Bronchial epithelial cell (primary cell): ENCODE data around the gene MYL9. TPM values are rescaled to one million over a fixed set of nuclear protein-coding genes. Genes with fewer than 3 reads are reported as not detected.

Source experiments
- DNase-seq: peaks from one replicate; pipeline ENCODE4 v3.0.0-alpha.2; 2010; ENCODE audit warnings: low read depth
- FAIRE-seq: peaks from 2 replicates; lab custom pipeline; 2011; peaks lifted over from hg19 to GRCh38; lab: Jason Lieb, UNC
- H3K27me3 ChIP-seq: 2 replicates; pipeline ENCODE4 v1.5.1; 2011; ENCODE audit warnings: low read length; ENCODE audit not compliant: control insufficient read depth, insufficient read depth
- H3K36me3 ChIP-seq: 2 replicates; pipeline ENCODE4 v1.5.1; 2011; ENCODE audit warnings: low read length; ENCODE audit not compliant: control insufficient read depth, insufficient read depth
- H3K4me3 ChIP-seq: 2 replicates; pipeline ENCODE4 v1.5.1; 2011; ENCODE audit warnings: mild to moderate bottlenecking, low read depth, low read length, control low read depth
- CTCF ChIP-seq: IDR thresholded peaks from 2 replicates; pipeline ENCODE4 v1.5.1; 2011; ENCODE audit warnings: mild to moderate bottlenecking, moderate library complexity, low read length, control low read depth, inconsistent platforms; ENCODE audit not compliant: insufficient read depth, severe bottlenecking
- total RNA-seq: library from RNA; depleted of rRNA; stranded (reverse); fragments of >200 nt; gene quantifications from 2 replicates; pipeline ENCODE4 v1.2.1, GENCODE V29; 2014

Gene MYL9
- total RNA-seq, 1 donor from 2014 or later: 0.53 TPM

- TF ChIP-seq CTCF: no peak
- H3K36me3 ChIP-seq: peaks cover 2% of the 10 kb centered on the region
- H3K27me3 ChIP-seq: no peaks in the 10 kb centered on the region
- no peak for DNase-seq
- FAIRE-seq: no peak
- H3K4me3 ChIP-seq: no peak overlapping the region
These were observed 50.0 kb downstream of the MYL9 start for GRCh38 chr20:36591281-36591680.

- no peak for FAIRE-seq
- peak; percentile 48 for TF ChIP-seq CTCF
- H3K27me3 ChIP-seq: no peaks in the 10 kb centered on the region
- H3K36me3 ChIP-seq: peaks cover 2% of the 10 kb centered on the region
- no peak overlapping the region for H3K4me3 ChIP-seq
- peak; percentile 40 for DNase-seq
These were observed 50.7 kb downstream of the MYL9 start for GRCh38 chr20:36591854-36592641.

GRCh38 chr20:36593347-36593929, 52.1 kb downstream of the MYL9 start:
- no peak for DNase-seq
- H3K4me3 ChIP-seq: no peak overlapping the region
- peaks cover 2% of the 10 kb centered on the region for H3K36me3 ChIP-seq
- H3K27me3 ChIP-seq: no peaks in the 10 kb centered on the region
- no peak for TF ChIP-seq CTCF
- no peak for FAIRE-seq

- no peak for FAIRE-seq
- Histone ChIP-seq H3K27me3 (no peaks in the 10 kb centered on the region), H3K4me3 (no peak overlapping the region), H3K36me3 (no peaks in the 10 kb centered on the region)
- no peak for TF ChIP-seq CTCF
- DNase-seq: no peak
These were observed 58.6 kb downstream of the MYL9 start for GRCh38 chr20:36599912-36600345.

Other genes with a start within 250 kb of the MYL9 start
- 5.5 and 15.5 TPM in 2 replicates for gene DLGAP4, start 235.2 kb upstream of the MYL9 start, total RNA-seq
- gene TGIF2, start 32.1 kb downstream of the MYL9 start, total RNA-seq: 1.9 and 8.2 TPM in 2 replicates
- 105 and 120 TPM in 2 replicates for gene RAB5IF, start 64.3 kb downstream of the MYL9 start, total RNA-seq
- not detected in 2 replicates for gene SLA2, start 104.7 kb downstream of the MYL9 start, total RNA-seq
- 10.0 and 11.3 TPM in 2 replicates for gene NDRG3, start 204.6 kb downstream of the MYL9 start, total RNA-seq
- 3.7 and 4.9 TPM in 2 replicates for gene DSN1, start 232.2 kb downstream of the MYL9 start, total RNA-seq